Osteocyte (in vitro differentiated cells): ENCODE data around the gene KLRF1. TPM values are rescaled to one million over a fixed set of nuclear protein-coding genes. Genes with fewer than 3 reads are reported as not detected.

Source experiments
- DNase-seq: peaks from one replicate; pipeline ENCODE4 v3.0.0; 2021; ENCODE audit warnings: mixed read lengths; ENCODE audit not compliant: unreplicated experiment; ENCODE audit errors: extremely low spot score
- H3K27ac Mint-ChIP-seq: one replicate; pipeline ENCODE4 v1.8.0; 2021; ENCODE audit warnings: mild to moderate bottlenecking, mixed read lengths; ENCODE audit not compliant: unreplicated experiment
- H3K27me3 Mint-ChIP-seq: one replicate; pipeline ENCODE4 v1.8.0; 2021; ENCODE audit warnings: mixed read lengths; ENCODE audit not compliant: unreplicated experiment
- H3K36me3 Mint-ChIP-seq: one replicate; pipeline ENCODE4 v1.8.0; 2021; ENCODE audit warnings: mixed read lengths; ENCODE audit not compliant: unreplicated experiment
- H3K4me1 Mint-ChIP-seq: one replicate; pipeline ENCODE4 v1.8.0; 2021; ENCODE audit warnings: mixed read lengths; ENCODE audit not compliant: unreplicated experiment
- H3K4me3 Mint-ChIP-seq: one replicate; pipeline ENCODE4 v1.8.0; 2021; ENCODE audit warnings: mild to moderate bottlenecking, moderate library complexity, mixed read lengths; ENCODE audit not compliant: unreplicated experiment
- H3K9me3 Mint-ChIP-seq: one replicate; pipeline ENCODE4 v1.8.0; 2021; ENCODE audit warnings: mixed read lengths; ENCODE audit not compliant: unreplicated experiment
- CTCF ChIP-seq: fragments of 200-600 bp; sonication (generic); IDR thresholded peaks from 2 replicates; pipeline ENCODE4 v1.5.0; 2021; ENCODE audit warnings: antibody characterized with exemption, mild to moderate bottlenecking, moderate library complexity
- total RNA-seq: library from RNA; stranded (reverse); gene quantifications from 2 replicates; pipeline ENCODE4 v1.2.1, GENCODE V29; 2021

The KLRF1 gene
- total RNA-seq, 1 donor from 2014 or later: not detected

- H3K9me3 Mint-ChIP-seq: no peaks in the 10 kb centered on the region
- no peak for DNase-seq
- H3K4me3 Mint-ChIP-seq: no peak overlapping the region
- TF ChIP-seq CTCF: no peak
- H3K27me3 Mint-ChIP-seq: peaks cover 16% of the 10 kb centered on the region
- H3K4me1 Mint-ChIP-seq: no peaks in the 10 kb centered on the region
- no peak overlapping the region for H3K27ac Mint-ChIP-seq
- no peaks in the 10 kb centered on the region for H3K36me3 Mint-ChIP-seq
Measured at GRCh38 chr12:9856894-9857293, 29.6 kb downstream of the KLRF1 start.

GRCh38 chr12:9858135-9858534 lies 30.9 kb downstream of the KLRF1 start:
- TF ChIP-seq CTCF: no peak
- Mint-ChIP-seq H3K4me3 (no peak overlapping the region), H3K27me3 (peaks cover 16% of the 10 kb centered on the region), H3K27ac (no peak overlapping the region), H3K9me3 (no peaks in the 10 kb centered on the region), H3K4me1 (no peaks in the 10 kb centered on the region), H3K36me3 (no peaks in the 10 kb centered on the region)
- DNase-seq: no peak

- H3K9me3 Mint-ChIP-seq: no peaks in the 10 kb centered on the region
- H3K4me3 Mint-ChIP-seq: no peak overlapping the region
- DNase-seq: no peak
- H3K36me3 Mint-ChIP-seq: no peaks in the 10 kb centered on the region
- H3K4me1 Mint-ChIP-seq: peaks cover 4% of the 10 kb centered on the region
- TF ChIP-seq CTCF: no peak
- no peak overlapping the region for H3K27ac Mint-ChIP-seq
- peaks cover 3% of the 10 kb centered on the region for H3K27me3 Mint-ChIP-seq
Measured at GRCh38 chr12:9864913-9865675, 37.8 kb downstream of the KLRF1 start.

- Mint-ChIP-seq H3K4me3 (no peak overlapping the region), H3K36me3 (no peaks in the 10 kb centered on the region), H3K27ac (no peak overlapping the region), H3K9me3 (no peaks in the 10 kb centered on the region), H3K27me3 (peaks cover 3% of the 10 kb centered on the region), H3K4me1 (peaks cover 4% of the 10 kb centered on the region)
- DNase-seq: no peak
- TF ChIP-seq CTCF: no peak
Measured at GRCh38 chr12:9866860-9867269, 39.6 kb downstream of the KLRF1 start.

GRCh38 chr12:9867531-9867930 lies 40.2 kb downstream of the KLRF1 start:
- H3K27ac Mint-ChIP-seq: no peak overlapping the region

More at GRCh38 chr12:9867531-9867930, 40.2 kb downstream of the KLRF1 start:
- Mint-ChIP-seq H3K27me3 (peaks cover 3% of the 10 kb centered on the region), H3K4me3 (no peak overlapping the region), H3K4me1 (peaks cover 4% of the 10 kb centered on the region), H3K9me3 (no peaks in the 10 kb centered on the region), H3K36me3 (no peaks in the 10 kb centered on the region)
- no peak for TF ChIP-seq CTCF
- DNase-seq: no peak
